ENCODE data around the gene SLC6A18. TPM values are rescaled to one million over a fixed set of nuclear protein-coding genes. Genes with fewer than 3 reads are reported as not detected.

The SLC6A18 gene
- total and polyA plus RNA-seq, 2 of the 13 experiments (the other 11 are each of a cell fraction or from before 2014, with no cell fraction given), result not detected

DNA sequence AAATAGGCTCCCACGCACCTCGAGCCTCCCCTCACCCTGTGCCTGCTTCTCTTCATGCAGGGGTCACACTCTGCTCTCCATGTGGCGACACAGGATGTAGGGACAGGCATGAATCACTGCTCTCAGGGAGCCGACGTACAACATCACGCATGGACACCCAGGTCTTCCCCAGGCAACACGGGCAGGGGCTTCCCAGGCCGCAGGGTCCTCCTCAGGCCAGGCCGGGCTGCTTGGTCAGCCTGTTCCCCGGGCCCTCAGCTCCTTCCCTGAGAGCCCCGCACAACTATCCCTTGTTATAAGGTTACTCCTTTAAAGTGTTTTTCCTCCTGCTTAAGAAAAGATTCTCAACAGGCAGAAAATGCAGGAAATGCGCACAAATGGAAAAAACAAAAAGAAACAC, 1.1 kb downstream of the SLC6A18 start:
- in situ Hi-C loops (cut with HindIII; ENCODE audit: extremely low pct_ligation_motif_present, low pct_unique_long_range_greater_than_20kb) (no loop called here), intact Hi-C loops (cut with micrococcal nuclease; ENCODE audit: unreplicated experiment) (no loop called here)
- WGBS (ENCODE audit: low lambda C conversion rate), result 36% methylated on average over 12 of the region's 12 CpGs
- no peaks in the 10 kb centered on the region for H3K79me2 ChIP-seq (ENCODE audit: insufficient read depth, low read length)
- no peaks in the 10 kb centered on the region for H4K20me1 ChIP-seq (ENCODE audit: insufficient read depth, low read length)
- H3K4me2 ChIP-seq (ENCODE audit: low read depth, low read length), result no peak overlapping the region
- peaks cover 12 to 69% of the 10 kb centered on the region in 2 experiments; a peak in 4 of 5 replicates for H3K27me3 ChIP-seq (ENCODE audit: control insufficient read depth in 1 of 2, insufficient read depth in 2 of 2, low read length in 2 of 2)
- CTCF ChIA-PET (ENCODE audit: low intra/inter-chr PET ratio, low total read pairs), result no interaction called here
- H3K9ac ChIP-seq (ENCODE audit: insufficient read depth, low read depth, low read length), result no peak overlapping the region
- BruUV-seq (replicated peaks), result no TSS peak
- DNase-seq (ENCODE audit: low spot score) (no peak), FAIRE-seq (no peak), ATAC-seq (no peak)
- POLR2A ChIA-PET, result no interaction called here
- no peak overlapping the region for H3K4me3 ChIP-seq (replicated peaks in 1 of 3; ENCODE audit: insufficient read depth in 1 of 3, low read depth in 2 of 3, low read length in 3 of 3)
- H3K27ac ChIP-seq (ENCODE audit: extremely low read length, insufficient read depth, low read length), result no peak overlapping the region
- no peak for TF ChIP-seq GPBP1L1 (CRISPR knock-in tag; IDR thresholded peaks at IDR 0.05)
- TF ChIP-seq ATF7-NPFF (CRISPR knock-in tag; IDR thresholded peaks at IDR 0.05; ENCODE audit: low read depth), result no peak
- TF ChIP-seq, protein P1, sequence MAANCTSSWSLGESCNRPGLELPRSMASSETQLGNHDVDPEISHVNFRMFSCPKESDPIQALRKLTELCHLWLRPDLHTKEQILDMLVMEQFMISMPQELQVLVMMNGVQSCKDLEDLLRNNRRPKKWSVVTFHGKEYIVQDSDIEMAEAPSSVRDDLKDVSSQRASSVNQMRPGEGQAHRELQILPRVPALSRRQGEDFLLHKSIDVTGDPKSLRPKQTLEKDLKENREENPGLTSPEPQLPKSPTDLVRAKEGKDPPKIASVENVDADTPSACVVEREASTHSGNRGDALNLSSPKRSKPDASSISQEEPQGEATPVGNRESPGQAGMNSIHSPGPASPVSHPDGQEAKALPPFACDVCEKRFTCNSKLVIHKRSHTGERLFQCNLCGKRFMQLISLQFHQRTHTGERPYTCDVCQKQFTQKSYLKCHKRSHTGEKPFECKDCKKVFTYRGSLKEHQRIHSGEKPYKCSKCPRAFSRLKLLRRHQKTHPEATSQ (CRISPR knock-in tag; IDR thresholded peaks at IDR 0.05; ENCODE audit: borderline replicate concordance), result no peak
- no peak for TF ChIP-seq SNRNP70 (IDR thresholded peaks at IDR 0.05; ENCODE audit: low read depth, low read length)
- no peak for TF ChIP-seq SKI (IDR thresholded peaks at IDR 0.05; ENCODE audit: partially characterized antibody)
- no peaks in the 10 kb centered on the region for H3K4me1 ChIP-seq (ENCODE audit: insufficient read depth, low read length)
- no peak overlapping the region for H2AFZ ChIP-seq (ENCODE audit: low read length)
- no peaks in the 10 kb centered on the region for H3K9me3 ChIP-seq (ENCODE audit: low read length)
- no peaks in the 10 kb centered on the region for H3K36me3 ChIP-seq (replicated peaks in 1 of 2; ENCODE audit: control insufficient read depth in 1 of 2, insufficient read depth in 2 of 2, low read length in 2 of 2)

Measured in HepG2 (cell line).